IPS-11a (cell line): ENCODE data around the gene TUBB2A.
A peak's percentile ranks its signal among the peaks of the same experiment; 100 is the strongest.

Experiments used
- H3K4me3 ChIP-seq: one replicate; pipeline ENCODE4 v1.5.1; 2013; ENCODE audit warnings: low read depth, low read length, control low read depth

Gene TUBB2A

GRCh38 chr6:3124667-3125066 is 32.7 kb downstream of the TUBB2A start:
- no peak overlapping the region for H3K4me3 ChIP-seq

DNA sequence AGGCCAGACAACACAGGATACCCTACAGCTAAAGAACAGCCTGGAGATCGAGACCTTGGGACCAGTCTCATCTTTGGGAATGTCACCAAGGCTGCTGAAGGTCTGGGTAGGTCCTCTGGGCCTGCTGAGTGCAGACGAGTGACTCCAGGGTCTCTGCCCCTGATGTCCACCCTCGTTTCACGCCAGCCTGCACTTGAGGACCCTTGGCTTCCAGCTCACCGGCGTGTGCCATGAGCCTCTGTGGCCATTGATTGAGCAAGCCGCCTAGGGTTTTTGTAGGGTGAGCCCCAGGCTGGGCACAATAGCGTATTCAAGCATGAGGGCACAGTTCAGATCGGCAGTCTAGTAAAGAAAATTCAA is 34.5 kb downstream of the TUBB2A start:
- no peak overlapping the region for H3K4me3 ChIP-seq

GRCh38 chr6:3120765-3121089 is 36.6 kb downstream of the TUBB2A start:
- H3K4me3 ChIP-seq = no peak overlapping the region

GRCh38 chr6:3119040-3119723 is 38.2 kb downstream of the TUBB2A start:
- H3K4me3 ChIP-seq = peak overlapping the region; percentile 90

DNA sequence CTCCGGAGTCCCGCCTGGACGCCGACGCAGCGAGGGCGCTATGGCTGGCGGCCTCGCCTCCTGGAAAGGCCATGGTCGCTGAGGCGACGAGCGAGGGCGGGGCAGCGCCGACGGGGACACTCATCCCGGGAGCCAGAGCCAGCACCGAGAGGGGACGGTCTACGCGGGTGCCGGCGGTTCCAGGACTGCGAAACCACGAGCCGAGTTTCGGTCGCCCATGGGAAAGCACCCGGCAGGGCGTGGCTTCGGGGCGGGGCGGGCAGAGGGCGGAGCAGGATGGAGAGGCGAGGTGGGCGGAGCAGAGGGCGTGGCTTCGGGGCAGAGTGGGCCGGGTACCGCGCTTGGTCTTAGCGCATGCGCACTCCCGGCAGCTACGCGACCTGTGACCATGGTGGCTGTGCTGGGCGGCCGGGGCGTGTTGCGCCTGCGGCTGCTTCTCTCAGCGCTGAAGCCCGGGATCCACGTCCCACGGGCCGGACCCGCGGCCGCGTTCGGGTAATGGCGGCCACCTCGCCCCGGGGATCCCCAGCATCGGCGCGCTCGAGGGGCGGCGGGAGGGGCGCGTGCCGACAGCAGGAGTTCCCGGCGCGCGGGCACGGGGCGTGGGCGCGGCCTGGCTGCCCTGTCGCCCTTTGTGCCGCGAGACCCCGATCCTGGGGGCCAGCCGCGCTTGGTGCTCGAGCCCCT is 38.8 kb downstream of the TUBB2A start, which contains the start of gene BPHL:
Gene BPHL, plus strand, starts transcription at position 359 of the 687 bp plus-strand sequence. Its CDS starts 30 bp downstream, at position 389.
- H3K4me3 ChIP-seq = peak within 1 kb of the TSS; percentile 90

- peak overlapping the region; percentile 90 for H3K4me3 ChIP-seq
These were observed 39.4 kb downstream of the TUBB2A start for GRCh38 chr6:3117912-3118352.

DNA sequence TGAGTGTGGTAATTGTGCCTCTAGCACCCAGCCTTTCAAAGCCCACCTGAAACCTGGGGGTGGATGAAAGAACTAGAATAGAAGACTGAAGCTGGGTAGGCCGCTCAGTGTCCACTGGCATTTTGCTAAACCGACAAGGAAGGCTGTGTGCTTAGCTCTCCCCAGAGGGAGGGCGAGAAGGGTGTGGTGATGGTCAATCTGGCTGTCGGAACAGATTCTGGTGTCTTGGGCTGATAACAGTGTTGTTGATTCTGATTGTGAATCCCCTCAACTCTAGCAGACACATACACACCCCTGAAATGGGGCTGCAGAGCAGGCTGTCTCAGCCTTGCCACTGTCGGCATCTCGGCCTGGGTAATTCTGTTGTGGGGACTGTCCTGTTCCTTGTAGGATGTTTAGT is 43.0 kb downstream of the TUBB2A start:
- no peak overlapping the region for H3K4me3 ChIP-seq

- H3K4me3 ChIP-seq = no peak overlapping the region
These were observed 47.6 kb downstream of the TUBB2A start for GRCh38 chr6:3109761-3110160.

GRCh38 chr6:3108746-3109414 is 48.5 kb downstream of the TUBB2A start:
- no peak overlapping the region for H3K4me3 ChIP-seq
